GM23338 (cell line): Measurements from ENCODE around the gene BANF1. TPM values are rescaled to one million over a fixed set of nuclear protein-coding genes. Genes with fewer than 3 reads are reported as not detected.

Source experiments
- ATAC-seq: fragments of 200-7000 bp; cut with Tn5 transposase; 3 replicates; pipeline ENCODE4 v1.9.1; 2020
- DNase-seq: peaks from one replicate; pipeline ENCODE4 v3.0.0-alpha.2; 2015; ENCODE audit warnings: low spot score
- H2AFZ ChIP-seq: fragments of 200-600 bp; sonication (generic); 2 replicates; pipeline ENCODE4 v1.8.0; 2016; ENCODE audit warnings: antibody characterized with exemption, mild to moderate bottlenecking, moderate library complexity
- H3F3A ChIP-seq: fragments of 200-600 bp; sonication (generic); replicated peaks from 2 replicates; pipeline ENCODE4 v1.8.0; 2017; ENCODE audit warnings: antibody characterized with exemption, mixed run types, low read depth
- H3K27ac ChIP-seq: fragments of 200-600 bp; sonication (generic); 2 replicates; pipeline ENCODE4 v1.6.1; 2016; ENCODE audit warnings: low read depth
- H3K27me3 ChIP-seq: fragments of 200-600 bp; sonication (generic); 2 replicates; pipeline ENCODE4 v1.8.0; 2016; ENCODE audit warnings: mild to moderate bottlenecking, mixed run types, moderate library complexity; ENCODE audit not compliant: insufficient read depth
- H3K36me3 ChIP-seq: fragments of 200-600 bp; sonication (generic); 2 replicates; pipeline ENCODE4 v1.8.0; 2016; ENCODE audit warnings: mild to moderate bottlenecking; ENCODE audit not compliant: insufficient read depth
- H3K4me1 ChIP-seq: fragments of 200-600 bp; sonication (generic); 2 replicates; pipeline ENCODE4 v1.8.0; 2016; ENCODE audit warnings: mild to moderate bottlenecking, moderate library complexity; ENCODE audit not compliant: insufficient read depth
- H3K4me2 ChIP-seq: fragments of 200-600 bp; sonication (generic); 2 replicates; pipeline ENCODE4 v1.7.1; 2017; ENCODE audit warnings: mixed run types
- H3K4me3 ChIP-seq: fragments of 200-600 bp; sonication (generic); 2 replicates; pipeline ENCODE4 v1.6.1; 2016; ENCODE audit warnings: mixed run types
- H3K79me2 ChIP-seq: fragments of 200-600 bp; sonication (generic); replicated peaks from 2 replicates; pipeline ENCODE4 v1.8.0; 2017; ENCODE audit warnings: mild to moderate bottlenecking; ENCODE audit not compliant: insufficient read depth
- H3K9me2 ChIP-seq: fragments of 200-600 bp; sonication (generic); 2 replicates; pipeline ENCODE4 v1.8.0; 2017; ENCODE audit not compliant: insufficient read depth
- H4K20me1 ChIP-seq: fragments of 200-600 bp; sonication (generic); replicated peaks from 2 replicates; pipeline ENCODE4 v1.8.0; 2017; ENCODE audit warnings: mild to moderate bottlenecking; ENCODE audit not compliant: insufficient read depth
- H3K27ac Mint-ChIP-seq: 2 replicates; pipeline ENCODE4 v1.8.0; 2020; ENCODE audit warnings: inconsistent platforms, mild to moderate bottlenecking, moderate library complexity, mixed read lengths
- H3K27me3 Mint-ChIP-seq: 3 replicates; pipeline ENCODE4 v1.8.0; 2022; ENCODE audit warnings: low read depth, mild to moderate bottlenecking, moderate library complexity, mixed read lengths, inconsistent platforms; ENCODE audit not compliant: insufficient read depth, poor library complexity
- H3K36me3 Mint-ChIP-seq: 3 replicates; pipeline ENCODE4 v1.8.0; 2021; ENCODE audit warnings: low read depth, mild to moderate bottlenecking, inconsistent platforms, moderate library complexity, mixed read lengths
- H3K4me1 Mint-ChIP-seq: 3 replicates; pipeline ENCODE4 v1.8.0; 2020; ENCODE audit warnings: mild to moderate bottlenecking, inconsistent platforms, mixed read lengths
- H3K4me3 Mint-ChIP-seq: 3 replicates; pipeline ENCODE4 v1.8.0; 2021; ENCODE audit warnings: moderate library complexity, mild to moderate bottlenecking, inconsistent platforms, mixed read lengths
- H3K9me3 Mint-ChIP-seq: 3 replicates; pipeline ENCODE4 v1.8.0; 2020; ENCODE audit warnings: moderate library complexity, mild to moderate bottlenecking, inconsistent platforms, mixed read lengths
- EZH2 ChIP-seq: fragments of 200-600 bp; sonication (generic); IDR thresholded peaks from one replicate; pipeline ENCODE4 v1.8.0; 2017; ENCODE audit warnings: antibody characterized with exemption, mild to moderate bottlenecking, low read depth; ENCODE audit not compliant: unreplicated experiment
- EZH2phosphoT487 ChIP-seq: fragments of 200-600 bp; sonication (generic); IDR thresholded peaks from one replicate; pipeline ENCODE4 v1.8.1; 2018; ENCODE audit warnings: antibody characterized with exemption; ENCODE audit not compliant: unreplicated experiment
- JUNB ChIP-seq: IDR thresholded peaks from one replicate; pipeline ENCODE4 v1.6.1; 2016; ENCODE audit warnings: antibody characterized with exemption; ENCODE audit not compliant: unreplicated experiment
- NANOG ChIP-seq: IDR thresholded peaks from 2 replicates; pipeline ENCODE4 v1.6.1; 2016; ENCODE audit warnings: antibody characterized with exemption, borderline replicate concordance
- STAT1 ChIP-seq: IDR thresholded peaks from one replicate; pipeline ENCODE4 v1.6.1; 2016; ENCODE audit warnings: antibody characterized with exemption; ENCODE audit not compliant: unreplicated experiment
- ZNF114 ChIP-seq: fragments of 250-450 bp; sonication (Bioruptor Pico); IDR thresholded peaks from 2 replicates; pipeline ENCODE4 v1.5.0; 2020; ENCODE audit warnings: mild to moderate bottlenecking, moderate library complexity
- ZNF331 ChIP-seq: fragments of 250-450 bp; sonication (Bioruptor Pico); IDR thresholded peaks from 2 replicates; pipeline ENCODE4 v1.5.0; 2020; ENCODE audit warnings: low read depth, mild to moderate bottlenecking, moderate library complexity
- polyA plus RNA-seq: library from polyadenylated mRNA; unstranded; fragments of >200 nt; fragmentation: Nextera tagmentation; extraction: Ambion mirVana; gene quantifications from 2 replicates; pipeline ENCODE4 v1.2.1, GENCODE V29; 2016
- total RNA-seq: library from RNA; depleted of rRNA; stranded (reverse); fragments of >200 nt; shearing (Covaris generic); gene quantifications from 2 replicates; pipeline ENCODE4 v1.2.3, GENCODE V29; 2014
- TF ChIP-seq, protein P1 (sequence below), 2 experiments: fragments of 200-600 bp in 1 of 2; sonication (generic) in 1 of 2; conservative IDR thresholded peaks; 2 replicates each; pipeline versions ENCODE4 v1.5.1 to v1.6.1; 2016 to 2017; ENCODE audit warnings: antibody characterized with exemption in 2 of 2, low read depth in 2 of 2, mild to moderate bottlenecking in 2 of 2, moderate library complexity in 1 of 2
- TF ChIP-seq, protein P2 (sequence below): IDR thresholded peaks from one replicate; pipeline ENCODE4 v1.6.1; 2018; ENCODE audit warnings: antibody characterized with exemption; ENCODE audit not compliant: unreplicated experiment
- TF ChIP-seq, protein P3 (sequence below): IDR thresholded peaks from 2 replicates; pipeline ENCODE4 v1.6.1; 2016; ENCODE audit warnings: antibody characterized with exemption

Gene BANF1
- total and polyA plus RNA-seq, 2 experiments from 2014 or later: 58.2 to 765 TPM

DNA sequence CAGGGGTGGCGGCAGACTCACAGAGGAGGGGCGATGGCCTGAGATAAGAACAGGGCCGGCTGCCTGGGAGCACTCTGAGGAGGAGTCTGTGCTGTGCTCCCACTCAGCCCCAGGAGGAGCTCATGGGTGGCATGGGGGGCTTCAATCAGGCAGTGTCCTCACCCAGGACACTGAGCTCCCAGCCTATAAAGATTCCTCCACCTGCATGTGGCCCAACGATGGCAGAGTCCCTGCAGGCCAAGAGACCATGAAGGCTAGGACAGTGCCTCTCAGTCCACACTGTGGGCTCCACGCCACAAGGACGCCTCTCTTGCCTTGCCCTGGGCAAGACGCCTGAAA, 11.4 kb downstream of the BANF1 start:
- Histone ChIP-seq H3K9me2 (no peaks in the 10 kb centered on the region), H3K4me3 (no peak overlapping the region), H2AFZ (no peak overlapping the region), H3K27ac (no peak overlapping the region), H3K27me3 (peaks cover 23% of the 10 kb centered on the region), H3K4me1 (no peaks in the 10 kb centered on the region), H3K4me2 (no peak overlapping the region), H4K20me1 (no peaks in the 10 kb centered on the region), H3F3A (0 out of 2 replicates have a peak, but pooled peaks cover 3% of the 10 kb centered on the region), H3K79me2 (no peaks in the 10 kb centered on the region), H3K36me3 (no peaks in the 10 kb centered on the region)
- Mint-ChIP-seq H3K4me1 (no peaks in the 10 kb centered on the region), H3K9me3 (no peaks in the 10 kb centered on the region), H3K36me3 (no peaks in the 10 kb centered on the region), H3K27me3 (peaks cover 17% of the 10 kb centered on the region), H3K27ac (no peak overlapping the region), H3K4me3 (no peak overlapping the region)
- ATAC-seq: no peak
- DNase-seq: no peak
- TF ChIP-seq, protein P1, sequence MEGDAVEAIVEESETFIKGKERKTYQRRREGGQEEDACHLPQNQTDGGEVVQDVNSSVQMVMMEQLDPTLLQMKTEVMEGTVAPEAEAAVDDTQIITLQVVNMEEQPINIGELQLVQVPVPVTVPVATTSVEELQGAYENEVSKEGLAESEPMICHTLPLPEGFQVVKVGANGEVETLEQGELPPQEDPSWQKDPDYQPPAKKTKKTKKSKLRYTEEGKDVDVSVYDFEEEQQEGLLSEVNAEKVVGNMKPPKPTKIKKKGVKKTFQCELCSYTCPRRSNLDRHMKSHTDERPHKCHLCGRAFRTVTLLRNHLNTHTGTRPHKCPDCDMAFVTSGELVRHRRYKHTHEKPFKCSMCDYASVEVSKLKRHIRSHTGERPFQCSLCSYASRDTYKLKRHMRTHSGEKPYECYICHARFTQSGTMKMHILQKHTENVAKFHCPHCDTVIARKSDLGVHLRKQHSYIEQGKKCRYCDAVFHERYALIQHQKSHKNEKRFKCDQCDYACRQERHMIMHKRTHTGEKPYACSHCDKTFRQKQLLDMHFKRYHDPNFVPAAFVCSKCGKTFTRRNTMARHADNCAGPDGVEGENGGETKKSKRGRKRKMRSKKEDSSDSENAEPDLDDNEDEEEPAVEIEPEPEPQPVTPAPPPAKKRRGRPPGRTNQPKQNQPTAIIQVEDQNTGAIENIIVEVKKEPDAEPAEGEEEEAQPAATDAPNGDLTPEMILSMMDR (conservative IDR thresholded peaks at IDR 0.05; ENCODE audit: low read depth in 2 of 2): no peak
- TF ChIP-seq EZH2: no peak
- no peak for TF ChIP-seq ZNF331

DNA sequence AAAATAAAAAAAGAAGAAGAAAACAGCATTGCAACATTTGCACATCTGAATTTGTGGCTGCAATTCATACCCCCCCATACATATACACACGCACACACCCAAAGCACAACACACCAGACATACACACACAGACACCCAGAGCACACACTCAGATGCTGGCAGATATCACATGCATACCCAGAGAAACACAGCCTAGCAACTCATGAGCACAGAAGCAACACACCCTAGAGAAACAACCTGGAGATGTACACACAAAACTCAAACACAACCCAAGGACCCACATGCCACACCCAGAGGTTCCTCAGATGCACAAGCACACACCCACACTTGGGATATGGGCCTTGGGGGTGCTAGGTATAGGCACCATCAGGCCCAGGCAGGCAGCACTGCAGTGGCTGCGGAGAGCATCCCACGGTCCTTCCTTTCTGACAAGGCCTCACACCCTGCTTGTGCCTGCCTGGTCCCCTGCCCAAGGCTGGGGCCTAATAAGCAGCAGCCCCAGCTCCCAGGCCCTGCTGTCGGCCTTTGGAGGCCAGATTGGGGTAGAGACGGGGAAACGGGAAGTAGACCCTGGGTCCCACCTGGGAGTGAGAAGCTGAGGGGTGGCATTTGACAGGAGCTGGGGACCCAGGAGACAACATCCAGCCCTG, 12.6 kb downstream of the BANF1 start:
- H3K9me3 Mint-ChIP-seq: no peaks in the 10 kb centered on the region
- Histone ChIP-seq H2AFZ (no peak overlapping the region), H3K4me3 (no peak overlapping the region), H3K79me2 (no peaks in the 10 kb centered on the region), H3F3A (0 out of 2 replicates have a peak, but pooled peaks cover 3% of the 10 kb centered on the region), H3K4me1 (no peaks in the 10 kb centered on the region), H3K27me3 (peaks cover 23% of the 10 kb centered on the region), H3K9me2 (no peaks in the 10 kb centered on the region), H4K20me1 (no peaks in the 10 kb centered on the region), H3K4me2 (no peak overlapping the region), H3K27ac (no peak overlapping the region), H3K36me3 (no peaks in the 10 kb centered on the region)
- H3K4me3 Mint-ChIP-seq: no peak overlapping the region; the same call in 2 of the 3 replicates
- no peaks in the 10 kb centered on the region for H3K36me3 Mint-ChIP-seq
- peaks cover 19% of the 10 kb centered on the region for H3K27me3 Mint-ChIP-seq
- no peaks in the 10 kb centered on the region for H3K4me1 Mint-ChIP-seq
- no peak overlapping the region for H3K27ac Mint-ChIP-seq
- ATAC-seq (no peak), DNase-seq (no peak)
- TF ChIP-seq, protein P2, sequence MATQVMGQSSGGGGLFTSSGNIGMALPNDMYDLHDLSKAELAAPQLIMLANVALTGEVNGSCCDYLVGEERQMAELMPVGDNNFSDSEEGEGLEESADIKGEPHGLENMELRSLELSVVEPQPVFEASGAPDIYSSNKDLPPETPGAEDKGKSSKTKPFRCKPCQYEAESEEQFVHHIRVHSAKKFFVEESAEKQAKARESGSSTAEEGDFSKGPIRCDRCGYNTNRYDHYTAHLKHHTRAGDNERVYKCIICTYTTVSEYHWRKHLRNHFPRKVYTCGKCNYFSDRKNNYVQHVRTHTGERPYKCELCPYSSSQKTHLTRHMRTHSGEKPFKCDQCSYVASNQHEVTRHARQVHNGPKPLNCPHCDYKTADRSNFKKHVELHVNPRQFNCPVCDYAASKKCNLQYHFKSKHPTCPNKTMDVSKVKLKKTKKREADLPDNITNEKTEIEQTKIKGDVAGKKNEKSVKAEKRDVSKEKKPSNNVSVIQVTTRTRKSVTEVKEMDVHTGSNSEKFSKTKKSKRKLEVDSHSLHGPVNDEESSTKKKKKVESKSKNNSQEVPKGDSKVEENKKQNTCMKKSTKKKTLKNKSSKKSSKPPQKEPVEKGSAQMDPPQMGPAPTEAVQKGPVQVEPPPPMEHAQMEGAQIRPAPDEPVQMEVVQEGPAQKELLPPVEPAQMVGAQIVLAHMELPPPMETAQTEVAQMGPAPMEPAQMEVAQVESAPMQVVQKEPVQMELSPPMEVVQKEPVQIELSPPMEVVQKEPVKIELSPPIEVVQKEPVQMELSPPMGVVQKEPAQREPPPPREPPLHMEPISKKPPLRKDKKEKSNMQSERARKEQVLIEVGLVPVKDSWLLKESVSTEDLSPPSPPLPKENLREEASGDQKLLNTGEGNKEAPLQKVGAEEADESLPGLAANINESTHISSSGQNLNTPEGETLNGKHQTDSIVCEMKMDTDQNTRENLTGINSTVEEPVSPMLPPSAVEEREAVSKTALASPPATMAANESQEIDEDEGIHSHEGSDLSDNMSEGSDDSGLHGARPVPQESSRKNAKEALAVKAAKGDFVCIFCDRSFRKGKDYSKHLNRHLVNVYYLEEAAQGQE: no peak
- TF ChIP-seq EZH2: no peak
- TF ChIP-seq, protein P3, sequence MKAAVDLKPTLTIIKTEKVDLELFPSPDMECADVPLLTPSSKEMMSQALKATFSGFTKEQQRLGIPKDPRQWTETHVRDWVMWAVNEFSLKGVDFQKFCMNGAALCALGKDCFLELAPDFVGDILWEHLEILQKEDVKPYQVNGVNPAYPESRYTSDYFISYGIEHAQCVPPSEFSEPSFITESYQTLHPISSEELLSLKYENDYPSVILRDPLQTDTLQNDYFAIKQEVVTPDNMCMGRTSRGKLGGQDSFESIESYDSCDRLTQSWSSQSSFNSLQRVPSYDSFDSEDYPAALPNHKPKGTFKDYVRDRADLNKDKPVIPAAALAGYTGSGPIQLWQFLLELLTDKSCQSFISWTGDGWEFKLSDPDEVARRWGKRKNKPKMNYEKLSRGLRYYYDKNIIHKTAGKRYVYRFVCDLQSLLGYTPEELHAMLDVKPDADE: no peak
- no peak for TF ChIP-seq ZNF114 (CRISPR knock-in tag)
- TF ChIP-seq ZNF331: no peak
- no peak for TF ChIP-seq EZH2phosphoT487
- no peak for TF ChIP-seq STAT1
- TF ChIP-seq NANOG: no peak
- TF ChIP-seq JUNB: no peak
